Activated T-helper 2 cell treated with anti-CD3 and anti-CD28 coated beads, Interferon-gamma antibody, Interleukin-2, Interleukin-4, amounts not matched to agents 10 μg/mL and 5 μg/mL and 100 μg/mL, durations not matched to agents 14 hours and 24 hours and 36 hours (primary cell): ENCODE data around the gene TLR8. TPM values are rescaled to one million over a fixed set of nuclear protein-coding genes. Genes with fewer than 3 reads are reported as not detected.

ENCODE experiments used
- DNase-seq: peaks from one replicate; pipeline ENCODE4 v3.0.0; 2021; ENCODE audit warnings: low spot score
- H3K27ac Mint-ChIP-seq: one replicate; pipeline ENCODE4 v1.8.0; 2021; ENCODE audit warnings: mixed read lengths
- H3K27me3 Mint-ChIP-seq: one replicate; pipeline ENCODE4 v1.8.0; 2021; ENCODE audit warnings: low read depth, mixed read lengths
- H3K36me3 Mint-ChIP-seq: one replicate; pipeline ENCODE4 v1.8.0; 2021; ENCODE audit warnings: low read depth, mixed read lengths
- H3K4me1 Mint-ChIP-seq: one replicate; pipeline ENCODE4 v1.8.0; 2021; ENCODE audit warnings: low read depth, mixed read lengths
- H3K4me3 Mint-ChIP-seq: one replicate; pipeline ENCODE4 v1.8.0; 2021; ENCODE audit warnings: low read depth, mild to moderate bottlenecking, moderate library complexity, mixed read lengths
- H3K9me3 Mint-ChIP-seq: one replicate; pipeline ENCODE4 v1.8.0; 2021; ENCODE audit warnings: mixed read lengths
- intact Hi-C: fragments of 100-400 bp; cut with micrococcal nuclease; formaldehyde crosslinking; loops from one replicate; pipeline ENCODE4 v1.15.1; 2023
- total RNA-seq: library from RNA; stranded (reverse); gene quantifications from 2 replicates; pipeline ENCODE4 v1.2.3, GENCODE V29; 2022

TLR8 gene
- total RNA-seq, 1 donor from 2014 or later = not detected

DNA sequence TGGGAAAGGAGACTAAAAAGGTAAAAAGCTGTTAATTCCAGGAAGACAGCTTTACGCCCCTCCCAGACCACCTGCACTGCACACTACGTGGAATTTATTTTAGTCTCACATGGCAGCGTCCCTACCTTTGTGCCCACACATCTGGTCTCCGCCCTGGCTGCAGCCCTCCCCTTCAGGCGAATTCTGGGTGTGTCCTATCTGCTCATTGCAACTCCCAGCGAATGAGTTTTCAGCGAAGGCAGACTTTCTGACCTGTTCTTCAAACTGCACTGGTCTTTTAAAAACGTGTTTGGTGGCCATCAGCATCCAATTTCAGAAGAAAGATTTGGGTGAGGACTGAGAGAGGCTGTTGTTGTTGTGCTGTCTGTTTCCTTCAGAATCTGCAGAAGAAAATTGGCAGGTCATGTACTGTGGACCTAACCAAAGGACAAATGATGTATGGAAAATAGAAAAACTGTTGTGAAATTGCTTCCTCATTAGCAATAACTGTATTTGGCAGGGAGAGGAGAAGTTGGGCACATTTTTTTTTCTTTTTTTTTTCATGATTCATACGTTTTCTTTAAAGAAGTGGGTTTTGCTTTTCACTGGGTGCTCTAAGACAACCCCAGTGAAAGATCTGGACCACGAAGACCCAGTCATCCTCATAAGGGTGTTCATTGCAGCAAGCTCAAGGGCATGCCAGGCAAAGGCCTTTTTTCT, 4.2 kb downstream of the TLR8 start:
- intact Hi-C loops = no loop called here
- H3K27me3 Mint-ChIP-seq = no peaks in the 10 kb centered on the region
- H3K27ac Mint-ChIP-seq = no peak overlapping the region

DNA sequence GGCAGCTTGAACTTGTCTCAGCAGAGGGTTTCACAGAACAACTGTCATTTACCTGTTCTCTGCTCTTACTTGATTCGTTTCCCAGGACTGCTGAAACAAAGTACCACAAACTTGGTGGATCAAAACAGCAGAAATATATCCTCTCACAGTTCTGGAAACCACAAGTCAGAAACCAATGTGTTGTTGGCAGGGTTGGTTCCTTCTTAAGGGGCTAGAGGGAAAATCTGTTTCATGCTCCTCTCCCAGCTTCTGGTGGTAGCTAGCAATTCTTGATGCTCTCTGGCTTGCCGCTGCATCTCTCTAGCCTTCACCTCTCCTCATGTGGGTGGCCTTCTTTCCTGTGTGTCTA, 4.7 kb downstream of the TLR8 start:
- no peak overlapping the region for H3K27ac Mint-ChIP-seq
- DNase-seq = no peak
- no peaks in the 10 kb centered on the region for H3K9me3 Mint-ChIP-seq
- H3K36me3 Mint-ChIP-seq = no peaks in the 10 kb centered on the region
- H3K27me3 Mint-ChIP-seq = no peaks in the 10 kb centered on the region
- H3K4me3 Mint-ChIP-seq = no peak overlapping the region
- H3K4me1 Mint-ChIP-seq = peaks cover 8% of the 10 kb centered on the region
- intact Hi-C loops = no loop called here

More for the DNA sequence above, 4.2 kb downstream of the TLR8 start:
- Mint-ChIP-seq H3K36me3 (no peaks in the 10 kb centered on the region), H3K4me1 (peaks cover 8% of the 10 kb centered on the region), H3K4me3 (no peak overlapping the region), H3K9me3 (no peaks in the 10 kb centered on the region)
- DNase-seq = no peak

DNA sequence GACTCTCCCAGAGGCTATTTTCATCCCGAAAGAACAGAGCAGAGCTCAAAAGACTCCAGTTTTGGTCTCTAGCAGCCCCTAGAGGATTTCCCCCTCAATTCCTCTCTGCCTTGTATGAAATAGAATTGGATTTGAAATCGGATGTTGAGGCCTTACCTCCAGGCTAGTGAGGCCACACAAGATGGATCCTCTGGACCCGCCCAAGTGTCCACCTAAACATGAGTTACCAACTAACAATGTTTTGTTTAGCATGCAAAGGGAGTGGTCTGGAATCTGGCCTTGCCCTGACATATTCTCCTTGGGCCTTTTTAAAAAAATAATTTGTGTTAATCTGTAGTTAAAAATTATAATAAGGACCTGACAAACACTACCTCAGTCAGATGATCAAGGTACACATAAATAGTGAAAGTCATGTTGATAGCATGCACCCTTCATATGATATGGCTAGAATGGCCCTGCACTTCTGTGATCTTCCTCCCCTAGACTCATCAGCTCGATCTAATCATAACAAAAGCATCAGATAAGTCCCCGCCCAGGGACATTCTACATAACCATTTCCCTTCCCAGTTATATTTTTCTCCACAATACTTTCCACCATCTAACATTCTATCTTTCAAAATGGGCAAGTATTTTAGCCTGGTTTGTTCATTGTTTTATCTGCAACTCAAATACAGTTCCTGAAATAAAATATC, 6.5 kb downstream of the TLR8 start:
- H3K9me3 Mint-ChIP-seq = no peaks in the 10 kb centered on the region
- H3K27me3 Mint-ChIP-seq = no peaks in the 10 kb centered on the region
- no peaks in the 10 kb centered on the region for H3K36me3 Mint-ChIP-seq
- intact Hi-C loops = no loop called here
- peaks cover 8% of the 10 kb centered on the region for H3K4me1 Mint-ChIP-seq
- no peak overlapping the region for H3K4me3 Mint-ChIP-seq
- no peak overlapping the region for H3K27ac Mint-ChIP-seq
- no peak for DNase-seq

DNA sequence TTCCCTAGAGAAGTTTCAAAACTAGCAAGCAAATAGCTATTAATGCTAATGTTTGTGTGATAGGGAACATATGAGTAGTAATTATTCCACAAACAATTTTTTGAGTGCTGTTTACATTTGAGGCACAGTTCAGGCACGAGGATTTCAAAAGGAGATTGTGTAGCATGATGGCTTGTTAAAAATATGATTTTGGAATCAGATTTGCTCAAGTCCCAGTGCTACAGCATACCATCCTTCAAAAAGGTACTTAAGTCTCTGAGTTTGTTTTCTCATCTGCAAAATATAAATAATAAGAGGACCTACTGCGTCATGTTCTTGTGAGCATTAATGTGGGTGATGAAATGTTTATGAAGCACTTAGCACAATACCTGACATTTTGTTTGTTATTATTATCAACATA, 11.3 kb downstream of the TLR8 start:
- DNase-seq = no peak
- intact Hi-C loops = no loop called here
- no peaks in the 10 kb centered on the region for H3K27me3 Mint-ChIP-seq
- H3K4me3 Mint-ChIP-seq = no peak overlapping the region
- no peaks in the 10 kb centered on the region for H3K36me3 Mint-ChIP-seq
- no peaks in the 10 kb centered on the region for H3K9me3 Mint-ChIP-seq
- peaks cover 2% of the 10 kb centered on the region for H3K4me1 Mint-ChIP-seq
- no peak overlapping the region for H3K27ac Mint-ChIP-seq

DNA sequence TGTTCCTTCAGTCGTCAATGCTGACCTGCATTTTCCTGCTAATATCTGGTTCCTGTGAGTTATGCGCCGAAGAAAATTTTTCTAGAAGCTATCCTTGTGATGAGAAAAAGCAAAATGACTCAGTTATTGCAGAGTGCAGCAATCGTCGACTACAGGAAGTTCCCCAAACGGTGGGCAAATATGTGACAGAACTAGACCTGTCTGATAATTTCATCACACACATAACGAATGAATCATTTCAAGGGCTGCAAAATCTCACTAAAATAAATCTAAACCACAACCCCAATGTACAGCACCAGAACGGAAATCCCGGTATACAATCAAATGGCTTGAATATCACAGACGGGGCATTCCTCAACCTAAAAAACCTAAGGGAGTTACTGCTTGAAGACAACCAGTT, 12.6 kb downstream of the TLR8 start:
- no peak for DNase-seq
- Mint-ChIP-seq H3K27ac (no peak overlapping the region), H3K4me1 (peaks cover 2% of the 10 kb centered on the region), H3K4me3 (no peak overlapping the region), H3K27me3 (no peaks in the 10 kb centered on the region), H3K36me3 (no peaks in the 10 kb centered on the region), H3K9me3 (no peaks in the 10 kb centered on the region)
- intact Hi-C loops = no loop called here

DNA sequence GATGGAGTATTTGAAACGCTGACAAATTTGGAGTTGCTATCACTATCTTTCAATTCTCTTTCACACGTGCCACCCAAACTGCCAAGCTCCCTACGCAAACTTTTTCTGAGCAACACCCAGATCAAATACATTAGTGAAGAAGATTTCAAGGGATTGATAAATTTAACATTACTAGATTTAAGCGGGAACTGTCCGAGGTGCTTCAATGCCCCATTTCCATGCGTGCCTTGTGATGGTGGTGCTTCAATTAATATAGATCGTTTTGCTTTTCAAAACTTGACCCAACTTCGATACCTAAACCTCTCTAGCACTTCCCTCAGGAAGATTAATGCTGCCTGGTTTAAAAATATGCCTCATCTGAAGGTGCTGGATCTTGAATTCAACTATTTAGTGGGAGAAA, 13.2 kb downstream of the TLR8 start:
- H3K36me3 Mint-ChIP-seq = no peaks in the 10 kb centered on the region
- no peak overlapping the region for H3K4me3 Mint-ChIP-seq
- peaks cover 2% of the 10 kb centered on the region for H3K27me3 Mint-ChIP-seq
- intact Hi-C loops = no loop called here
- no peaks in the 10 kb centered on the region for H3K9me3 Mint-ChIP-seq
- peaks cover 2% of the 10 kb centered on the region for H3K4me1 Mint-ChIP-seq
- H3K27ac Mint-ChIP-seq = no peak overlapping the region
- no peak for DNase-seq

DNA sequence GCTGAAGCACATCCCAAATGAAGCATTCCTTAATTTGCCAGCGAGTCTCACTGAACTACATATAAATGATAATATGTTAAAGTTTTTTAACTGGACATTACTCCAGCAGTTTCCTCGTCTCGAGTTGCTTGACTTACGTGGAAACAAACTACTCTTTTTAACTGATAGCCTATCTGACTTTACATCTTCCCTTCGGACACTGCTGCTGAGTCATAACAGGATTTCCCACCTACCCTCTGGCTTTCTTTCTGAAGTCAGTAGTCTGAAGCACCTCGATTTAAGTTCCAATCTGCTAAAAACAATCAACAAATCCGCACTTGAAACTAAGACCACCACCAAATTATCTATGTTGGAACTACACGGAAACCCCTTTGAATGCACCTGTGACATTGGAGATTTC, 14.6 kb downstream of the TLR8 start:
- no peak overlapping the region for H3K4me3 Mint-ChIP-seq
- H3K4me1 Mint-ChIP-seq = peaks cover 2% of the 10 kb centered on the region
- no peaks in the 10 kb centered on the region for H3K36me3 Mint-ChIP-seq

DNA sequence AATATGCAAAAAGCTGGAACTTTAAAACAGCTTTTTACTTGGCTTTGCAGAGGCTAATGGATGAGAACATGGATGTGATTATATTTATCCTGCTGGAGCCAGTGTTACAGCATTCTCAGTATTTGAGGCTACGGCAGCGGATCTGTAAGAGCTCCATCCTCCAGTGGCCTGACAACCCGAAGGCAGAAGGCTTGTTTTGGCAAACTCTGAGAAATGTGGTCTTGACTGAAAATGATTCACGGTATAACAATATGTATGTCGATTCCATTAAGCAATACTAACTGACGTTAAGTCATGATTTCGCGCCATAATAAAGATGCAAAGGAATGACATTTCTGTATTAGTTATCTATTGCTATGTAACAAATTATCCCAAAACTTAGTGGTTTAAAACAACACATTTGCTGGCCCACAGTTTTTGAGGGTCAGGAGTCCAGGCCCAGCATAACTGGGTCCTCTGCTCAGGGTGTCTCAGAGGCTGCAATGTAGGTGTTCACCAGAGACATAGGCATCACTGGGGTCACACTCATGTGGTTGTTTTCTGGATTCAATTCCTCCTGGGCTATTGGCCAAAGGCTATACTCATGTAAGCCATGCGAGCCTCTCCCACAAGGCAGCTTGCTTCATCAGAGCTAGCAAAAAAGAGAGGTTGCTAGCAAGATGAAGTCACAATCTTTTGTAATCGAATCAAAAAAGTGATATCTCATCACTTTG, 15.6 kb downstream of the TLR8 start:
- no peak overlapping the region for H3K27ac Mint-ChIP-seq
- DNase-seq = no peak
- H3K36me3 Mint-ChIP-seq = no peaks in the 10 kb centered on the region
- H3K4me3 Mint-ChIP-seq = no peak overlapping the region
- intact Hi-C loops = no loop called here
- H3K9me3 Mint-ChIP-seq = peaks cover 3% of the 10 kb centered on the region
- peaks cover 5% of the 10 kb centered on the region for H3K27me3 Mint-ChIP-seq
- peaks cover 2% of the 10 kb centered on the region for H3K4me1 Mint-ChIP-seq

More for the DNA sequence above, 14.6 kb downstream of the TLR8 start:
- H3K9me3 Mint-ChIP-seq = peaks cover 3% of the 10 kb centered on the region
- peaks cover 5% of the 10 kb centered on the region for H3K27me3 Mint-ChIP-seq
- no peak overlapping the region for H3K27ac Mint-ChIP-seq
- no peak for DNase-seq
- intact Hi-C loops = no loop called here

DNA sequence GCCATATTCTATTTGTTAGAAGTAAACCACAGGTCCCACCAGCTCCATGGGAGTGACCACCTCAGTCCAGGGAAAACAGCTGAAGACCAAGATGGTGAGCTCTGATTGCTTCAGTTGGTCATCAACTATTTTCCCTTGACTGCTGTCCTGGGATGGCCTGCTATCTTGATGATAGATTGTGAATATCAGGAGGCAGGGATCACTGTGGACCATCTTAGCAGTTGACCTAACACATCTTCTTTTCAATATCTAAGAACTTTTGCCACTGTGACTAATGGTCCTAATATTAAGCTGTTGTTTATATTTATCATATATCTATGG, 16.1 kb downstream of the TLR8 start:
- Mint-ChIP-seq H3K9me3 (peaks cover 3% of the 10 kb centered on the region), H3K4me1 (peaks cover 2% of the 10 kb centered on the region), H3K27me3 (peaks cover 5% of the 10 kb centered on the region), H3K27ac (no peak overlapping the region), H3K4me3 (no peak overlapping the region), H3K36me3 (no peaks in the 10 kb centered on the region)
- intact Hi-C loops = no loop called here
- no peak for DNase-seq

DNA sequence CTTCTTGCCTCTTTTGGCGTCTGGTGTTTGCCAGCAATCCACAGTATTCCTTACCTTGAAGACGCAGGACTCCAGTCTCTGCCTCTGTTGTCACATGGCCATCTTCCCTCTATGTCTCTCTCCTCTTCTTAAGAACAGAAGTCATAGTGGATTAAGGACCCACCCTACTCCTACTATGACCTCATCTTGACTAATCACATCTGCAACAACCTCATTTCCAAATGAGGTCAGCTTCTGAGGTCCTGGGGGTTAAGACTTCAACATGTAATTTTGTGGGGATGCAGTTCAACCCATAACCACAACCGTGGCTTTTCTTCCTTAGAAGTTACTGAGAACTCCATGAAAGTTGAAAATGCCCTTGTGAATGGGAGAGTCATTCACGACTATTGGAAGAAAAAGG, 23.3 kb downstream of the TLR8 start:
- H3K4me3 Mint-ChIP-seq = no peak overlapping the region
- intact Hi-C loops = no loop called here

DNA sequence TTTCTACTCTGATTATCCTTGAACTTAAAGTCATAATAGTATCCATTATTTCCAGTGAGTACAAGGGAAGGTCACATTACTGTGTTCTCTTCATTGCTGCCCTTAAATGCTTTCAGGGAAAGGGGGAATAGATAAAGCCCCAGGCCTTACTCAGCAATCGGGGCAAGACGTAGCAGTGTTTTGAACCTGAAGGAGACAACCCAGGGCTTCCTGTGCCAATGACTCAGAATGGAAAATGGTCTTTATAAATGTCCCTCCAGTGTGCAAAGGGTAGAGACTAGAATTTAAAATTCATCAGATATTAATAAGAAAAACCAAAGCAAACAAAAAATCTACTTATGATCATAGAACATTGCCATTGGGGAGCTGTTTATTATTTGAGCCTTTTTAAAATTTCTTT, 23.7 kb downstream of the TLR8 start:
- H3K9me3 Mint-ChIP-seq = peaks cover under 1% of the 10 kb centered on the region
- no peak for DNase-seq
- intact Hi-C loops = no loop called here
- H3K4me3 Mint-ChIP-seq = no peak overlapping the region
- H3K36me3 Mint-ChIP-seq = no peaks in the 10 kb centered on the region
- H3K27me3 Mint-ChIP-seq = peaks cover under 1% of the 10 kb centered on the region
- H3K27ac Mint-ChIP-seq = no peak overlapping the region
- H3K4me1 Mint-ChIP-seq = peaks cover 4% of the 10 kb centered on the region

More for the DNA sequence above, 23.3 kb downstream of the TLR8 start:
- no peak for DNase-seq
- Mint-ChIP-seq H3K9me3 (peaks cover 3% of the 10 kb centered on the region), H3K27ac (no peak overlapping the region), H3K27me3 (peaks cover 3% of the 10 kb centered on the region), H3K36me3 (no peaks in the 10 kb centered on the region), H3K4me1 (peaks cover 4% of the 10 kb centered on the region)

DNA sequence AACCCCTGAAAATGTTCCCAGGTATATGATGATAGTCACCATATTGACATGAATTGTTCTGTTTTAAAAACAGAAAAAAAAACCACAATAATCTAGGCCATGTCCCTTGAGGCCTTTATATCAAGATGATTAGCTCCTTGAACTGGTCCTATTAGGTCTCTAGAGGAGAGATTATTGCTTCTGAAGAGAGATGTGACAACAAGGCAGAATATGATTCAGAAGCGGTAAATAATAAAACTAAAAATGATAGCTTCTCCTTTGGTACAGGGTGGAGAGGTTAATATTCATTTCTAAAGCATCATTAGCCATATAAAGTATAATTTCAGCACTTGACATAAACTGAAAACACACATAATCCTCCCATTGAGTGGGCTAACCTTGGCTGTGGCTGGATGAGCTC, 25.8 kb downstream of the TLR8 start:
- peaks cover 4% of the 10 kb centered on the region for H3K4me1 Mint-ChIP-seq
- H3K9me3 Mint-ChIP-seq = no peaks in the 10 kb centered on the region
- intact Hi-C loops = no loop called here
- no peaks in the 10 kb centered on the region for H3K27me3 Mint-ChIP-seq
- no peak overlapping the region for H3K27ac Mint-ChIP-seq
- DNase-seq = no peak
- no peak overlapping the region for H3K4me3 Mint-ChIP-seq
- no peaks in the 10 kb centered on the region for H3K36me3 Mint-ChIP-seq

DNA sequence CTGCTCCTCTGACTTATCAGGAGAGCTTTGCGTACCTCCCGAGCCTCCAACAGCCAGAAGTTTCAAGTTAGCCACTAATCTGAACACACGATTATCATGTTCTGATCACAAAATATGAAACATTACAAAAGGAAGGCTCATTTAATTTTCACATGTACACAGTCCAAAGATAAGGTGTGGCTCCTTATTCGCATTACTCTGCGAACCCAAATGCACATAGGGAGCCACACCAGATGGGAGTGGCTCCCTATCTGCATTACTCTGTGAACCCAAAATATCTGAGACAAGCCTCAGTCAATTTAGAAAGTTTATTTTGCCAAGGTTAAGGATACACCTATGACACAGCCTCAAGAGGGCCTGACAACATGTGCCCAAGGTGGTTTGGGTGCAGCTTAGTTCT, 28.4 kb downstream of the TLR8 start:
- Mint-ChIP-seq H3K27ac (no peak overlapping the region), H3K4me1 (peaks cover 1% of the 10 kb centered on the region), H3K36me3 (no peaks in the 10 kb centered on the region), H3K4me3 (no peak overlapping the region), H3K27me3 (peaks cover 2% of the 10 kb centered on the region), H3K9me3 (no peaks in the 10 kb centered on the region)
- intact Hi-C loops = no loop called here
- no peak for DNase-seq
